Upper lobe of left lung (tissue), 6 donors: ENCODE measurements around the gene CAPN12. TPM values are rescaled to one million over a fixed set of nuclear protein-coding genes. Genes with fewer than 3 reads are reported as not detected.

Experiments
- ATAC-seq, 2 donors: fragments of 200-7000 bp; cut with Tn5 transposase; one replicate each; pipeline ENCODE4 v1.9.1; 2022; ENCODE audit warnings: mild to moderate bottlenecking in 2 of 2, moderate library complexity in 2 of 2; ENCODE audit not compliant: low FRiP score in 2 of 2
- DNase-seq, 2 donors: peaks; one replicate each; pipeline ENCODE4 v3.0.0-alpha.2; 2019 to 2020
- H3K27ac ChIP-seq, 4 donors: fragments of 200-600 bp; sonication (generic); one replicate each; pipeline ENCODE4 v1.5.1; 2016 to 2019
- H3K27me3 ChIP-seq, 4 donors: fragments of 200-600 bp; sonication (generic); one replicate each; pipeline ENCODE4 v1.5.1; 2017 to 2019
- H3K36me3 ChIP-seq, 4 donors: fragments of 200-600 bp; sonication (generic); one replicate each; pipeline ENCODE4 v1.5.1; 2016 to 2019
- H3K4me1 ChIP-seq, 4 donors: fragments of 200-600 bp; sonication (generic); one replicate each; pipeline ENCODE4 v1.5.1; 2018 to 2019
- H3K4me3 ChIP-seq, 4 donors: fragments of 200-600 bp; sonication (generic); one replicate each; pipeline ENCODE4 v1.5.1; 2017 to 2019; ENCODE audit warnings: mild to moderate bottlenecking in 2 of 4, moderate library complexity in 1 of 4
- H3K9me3 ChIP-seq, 4 donors: fragments of 200-600 bp; sonication (generic); one replicate each; pipeline ENCODE4 v1.5.1; 2018 to 2019
- CTCF ChIP-seq, 6 experiments: fragments of 450-650 bp in 4 of 6; fragments of 200-600 bp in 2 of 6; sonication (generic) in 2 of 6; IDR thresholded peaks; one replicate each; pipeline ENCODE4 v1.5.1; 2016 to 2019; ENCODE audit warnings: antibody characterized with exemption in 6 of 6
- EP300 ChIP-seq, 4 donors: sonication (generic); formaldehyde crosslinking; IDR thresholded peaks; one replicate each; pipeline ENCODE4 v1.5.1; 2017; ENCODE audit warnings: antibody characterized with exemption in 4 of 4, control low read depth in 2 of 4
- POLR2A ChIP-seq, 4 donors: fragments of 450-650 bp; IDR thresholded peaks; one replicate each; pipeline ENCODE4 v1.5.1; 2016 to 2017; ENCODE audit warnings: antibody characterized with exemption in 4 of 4, mild to moderate bottlenecking in 2 of 4
- POLR2AphosphoS5 ChIP-seq, 2 donors: sonication (generic); formaldehyde crosslinking; IDR thresholded peaks; one replicate each; pipeline ENCODE4 v1.5.1; 2017; ENCODE audit warnings: antibody characterized with exemption in 2 of 2
- WGBS, 2 donors: methylation state at CpG; one replicate each; pipeline ENCODE4 v1.1.5; 2017 to 2018; 5-methylcytosine and 5-hydroxymethylcytosine counted together
- total RNA-seq, 6 donors: library from RNA; depleted of rRNA in 4 of 6; stranded (reverse); fragments of >200 nt in 4 of 6; gene quantifications; one replicate each; pipeline versions ENCODE4 v1.1.0 to v1.2.1, GENCODE V29; 2016 to 2021
- donor health status: DM: no; HTN: no; CAD: no; lungs with moderate emphysema.
- donor health status: DM: no; HTN: yes; CAD: no; lungs with severe emphysema.

CAPN12 gene
- total RNA-seq, 6 donors from 2014 or later: 5.2 to 93.2 (median 11.1) TPM

GRCh38 chr19:38709671-38710415, 34.4 kb downstream of the CAPN12 start:
- Histone ChIP-seq H3K4me1 (peaks cover 66 to 80% (median 73%) of the 10 kb centered on the region in 4 donors), H3K27ac (peak overlapping the region; percentile 19 to 93 (median 62)), H3K27me3 (no peaks in the 10 kb centered on the region), H3K36me3 (peaks cover 46 to 100% (median 97%) of the 10 kb centered on the region in 4 donors), H3K9me3 (no peaks in the 10 kb centered on the region), H3K4me3 (no peak overlapping the region)
- DNase-seq: peak in 1 of 2 donors; percentile 75
- WGBS, 2 donors: 79 to 83% methylated on average over 18 to 27 of the region's 27 CpGs
- ATAC-seq: no peak
- TF ChIP-seq CTCF (IDR thresholded peaks at IDR 0.05) (no peak), POLR2AphosphoS5 (IDR thresholded peaks at IDR 0.05) (no peak), POLR2A (IDR thresholded peaks at IDR 0.05) (no peak)

GRCh38 chr19:38709119-38709518, 35.2 kb downstream of the CAPN12 start:
- TF ChIP-seq CTCF (IDR thresholded peaks at IDR 0.05) (no peak), POLR2A (IDR thresholded peaks at IDR 0.05) (no peak), EP300 (IDR thresholded peaks at IDR 0.05) (no peak), POLR2AphosphoS5 (IDR thresholded peaks at IDR 0.05) (no peak)
- DNase-seq (no peak), ATAC-seq (no peak)
- peak overlapping the region; percentile 19 to 93 (median 62) for H3K27ac ChIP-seq
- WGBS, 2 donors: 88 to 95% methylated on average over 10 of the region's 10 CpGs
- H3K9me3 ChIP-seq: no peaks in the 10 kb centered on the region
- peaks cover 67 to 85% (median 73%) of the 10 kb centered on the region in 4 donors for H3K4me1 ChIP-seq
- peaks cover 48 to 100% (median 97%) of the 10 kb centered on the region in 4 donors for H3K36me3 ChIP-seq
- no peaks in the 10 kb centered on the region for H3K27me3 ChIP-seq
- H3K4me3 ChIP-seq: no peak overlapping the region

GRCh38 chr19:38708413-38709024, 35.8 kb downstream of the CAPN12 start:
- H3K27ac ChIP-seq: peak overlapping the region; percentile 45 to 93 (median 62)
- H3K4me1 ChIP-seq: peaks cover 67 to 91% (median 75%) of the 10 kb centered on the region in 4 donors
- no peaks in the 10 kb centered on the region for H3K9me3 ChIP-seq
- H3K27me3 ChIP-seq: no peaks in the 10 kb centered on the region
- no peak for DNase-seq
- H3K36me3 ChIP-seq: peaks cover 48 to 100% (median 97%) of the 10 kb centered on the region in 4 donors
- no peak for TF ChIP-seq POLR2A (IDR thresholded peaks at IDR 0.05)
- TF ChIP-seq CTCF (IDR thresholded peaks at IDR 0.05): no peak
- no peak for TF ChIP-seq EP300 (IDR thresholded peaks at IDR 0.05)
- TF ChIP-seq POLR2AphosphoS5 (IDR thresholded peaks at IDR 0.05): no peak
- ATAC-seq: no peak
- H3K4me3 ChIP-seq: no peak overlapping the region
- WGBS, 2 donors: 53 to 88% methylated on average over 8 to 10 of the region's 10 CpGs

- peak in 1 of 2 donors; percentile 39 for ATAC-seq
- H3K27ac ChIP-seq: peak overlapping the region; percentile 48 to 93 (median 62)
- WGBS, 2 donors: 76% methylated on average over 7 of the region's 10 CpGs; no CpG with 5 or more reads in 1 of the 2 donors
Observed at GRCh38 chr19:38707512-38708114, 36.7 kb downstream of the CAPN12 start.

More at GRCh38 chr19:38707512-38708114, 36.7 kb downstream of the CAPN12 start:
- peak in 1 of 2 donors; percentile 79 for DNase-seq
- Histone ChIP-seq H3K4me1 (peaks cover 66 to 85% (median 74%) of the 10 kb centered on the region in 4 donors), H3K9me3 (no peaks in the 10 kb centered on the region), H3K27me3 (no peaks in the 10 kb centered on the region), H3K4me3 (no peak overlapping the region), H3K36me3 (peaks cover 48 to 100% (median 97%) of the 10 kb centered on the region in 4 donors)
- TF ChIP-seq POLR2A (IDR thresholded peaks at IDR 0.05) (no peak), CTCF (IDR thresholded peaks at IDR 0.05) (no peak), POLR2AphosphoS5 (IDR thresholded peaks at IDR 0.05) (peak; percentile 62 to 84), EP300 (IDR thresholded peaks at IDR 0.05) (peak in 2 of 4 donors; percentile 41 to 74)
